ENCODE results near the gene AGO1. TPM values are rescaled to one million over a fixed set of nuclear protein-coding genes. Genes with fewer than 3 reads are reported as not detected.
"Not testable (repeated sequence)": the region's sequence is repeated elsewhere in the genome, so short reads cannot be mapped to it uniquely, and the experiment has no call there.

The AGO1 gene
- total RNA-seq, 1 donor from 2014 or later = 31.7 TPM

GRCh38 chr1:35971601-35972000 lies 88.6 kb downstream of the AGO1 start:
- TF ChIP-seq POLR2AphosphoS5 (IDR thresholded peaks at IDR 0.05; ENCODE audit: insufficient read depth in 1 of 2, low read depth in 1 of 2) = no peak
- TF ChIP-seq, protein P1, sequence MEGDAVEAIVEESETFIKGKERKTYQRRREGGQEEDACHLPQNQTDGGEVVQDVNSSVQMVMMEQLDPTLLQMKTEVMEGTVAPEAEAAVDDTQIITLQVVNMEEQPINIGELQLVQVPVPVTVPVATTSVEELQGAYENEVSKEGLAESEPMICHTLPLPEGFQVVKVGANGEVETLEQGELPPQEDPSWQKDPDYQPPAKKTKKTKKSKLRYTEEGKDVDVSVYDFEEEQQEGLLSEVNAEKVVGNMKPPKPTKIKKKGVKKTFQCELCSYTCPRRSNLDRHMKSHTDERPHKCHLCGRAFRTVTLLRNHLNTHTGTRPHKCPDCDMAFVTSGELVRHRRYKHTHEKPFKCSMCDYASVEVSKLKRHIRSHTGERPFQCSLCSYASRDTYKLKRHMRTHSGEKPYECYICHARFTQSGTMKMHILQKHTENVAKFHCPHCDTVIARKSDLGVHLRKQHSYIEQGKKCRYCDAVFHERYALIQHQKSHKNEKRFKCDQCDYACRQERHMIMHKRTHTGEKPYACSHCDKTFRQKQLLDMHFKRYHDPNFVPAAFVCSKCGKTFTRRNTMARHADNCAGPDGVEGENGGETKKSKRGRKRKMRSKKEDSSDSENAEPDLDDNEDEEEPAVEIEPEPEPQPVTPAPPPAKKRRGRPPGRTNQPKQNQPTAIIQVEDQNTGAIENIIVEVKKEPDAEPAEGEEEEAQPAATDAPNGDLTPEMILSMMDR (IDR thresholded peaks at IDR 0.05) = no peak
- TF ChIP-seq POLR2A (IDR thresholded peaks at IDR 0.05) = no peak
- peaks cover 0 to 45% of the 10 kb centered on the region in 2 donors for H3K36me3 ChIP-seq
- no peak overlapping the region for H3K4me3 ChIP-seq
- H3K9me3 ChIP-seq = no peaks in the 10 kb centered on the region
- no peaks in the 10 kb centered on the region for H3K27me3 ChIP-seq
- intact Hi-C loops (cut with DNase I) = no loop called here
- no peak for DNase-seq (ENCODE audit: extremely low spot score in 2 of 2)
- H3K27ac ChIP-seq = no peak overlapping the region
- no peaks in the 10 kb centered on the region for H3K4me1 ChIP-seq

GRCh38 chr1:35972631-35973030 lies 89.6 kb downstream of the AGO1 start:
- H3K27me3 ChIP-seq; DNase-seq (ENCODE audit: extremely low spot score in 2 of 2); H3K27ac ChIP-seq; H3K9me3 ChIP-seq; H3K4me1 ChIP-seq; H3K4me3 ChIP-seq; intact Hi-C loops (cut with DNase I): not testable (repeated sequence)
- H3K36me3 ChIP-seq = peaks cover 0 to 43% of the 10 kb centered on the region in 2 donors

DNA sequence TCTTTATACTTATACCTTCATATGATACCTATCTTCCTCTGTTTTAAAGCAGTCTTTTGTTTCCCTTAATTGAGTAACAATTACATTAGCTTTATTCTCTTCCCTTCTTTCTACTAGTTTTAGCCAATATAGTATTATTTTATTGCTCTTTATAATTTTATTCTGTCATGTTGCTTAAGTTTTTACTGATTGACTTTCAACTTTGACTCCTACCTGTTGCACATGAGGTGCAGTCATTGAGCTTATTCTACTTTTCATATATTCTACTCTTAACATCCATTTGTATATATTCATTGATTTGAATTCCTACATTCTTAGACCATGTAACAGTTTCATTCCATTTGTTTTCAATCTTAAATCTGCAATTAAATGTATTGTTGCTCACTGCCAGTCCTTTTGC lies 97.1 kb downstream of the AGO1 start:
- TF ChIP-seq POLR2A (IDR thresholded peaks at IDR 0.05) = no peak
- TF ChIP-seq POLR2AphosphoS5 (IDR thresholded peaks at IDR 0.05; ENCODE audit: insufficient read depth in 1 of 2, low read depth in 1 of 2) = no peak
- TF ChIP-seq, protein P1 (IDR thresholded peaks at IDR 0.05) = no peak
- H3K36me3 ChIP-seq = no peaks in the 10 kb centered on the region
- no peaks in the 10 kb centered on the region for H3K4me1 ChIP-seq
- no peak overlapping the region for H3K27ac ChIP-seq
- no peak for DNase-seq (ENCODE audit: extremely low spot score in 2 of 2)
- no peaks in the 10 kb centered on the region for H3K27me3 ChIP-seq
- no peak overlapping the region for H3K4me3 ChIP-seq
- intact Hi-C loops (cut with DNase I) = no loop called here
- H3K9me3 ChIP-seq = no peaks in the 10 kb centered on the region

Other genes starting within 250 kb of the AGO1 start
- 39.3 TPM for gene PSMB2, start 241.7 kb upstream of the AGO1 start, total RNA-seq
- 12.5 TPM for gene C1orf216, start 164.3 kb upstream of the AGO1 start, total RNA-seq
- 1.7 TPM for gene CLSPN, start 113.2 kb upstream of the AGO1 start, total RNA-seq
- 18.4 TPM for gene AGO4, start 75.2 kb upstream of the AGO1 start, total RNA-seq
- 17.2 TPM for gene AGO3, start 47.9 kb downstream of the AGO1 start, total RNA-seq
- not detected for gene TEKT2, start 200.9 kb downstream of the AGO1 start, total RNA-seq
- 32.2 TPM for gene ADPRS, start 205.7 kb downstream of the AGO1 start, total RNA-seq
- gene COL8A2, start 242.0 kb downstream of the AGO1 start, total RNA-seq = 6.4 TPM

Measured in vagina (tissue), 2 donors.